GM19351 (cell line): Measurements from ENCODE around the gene FGF12.
"Not testable (repeated sequence)": the region's sequence is repeated elsewhere in the genome, so short reads cannot be mapped to it uniquely, and the experiment has no call there.

Experiments used
- ATAC-seq: cut with Tn5 transposase; IDR thresholded peaks from one replicate; pipeline ENCODE4 v1.9.1; 2021; ENCODE audit warnings: mild to moderate bottlenecking, moderate library complexity; ENCODE audit not compliant: unreplicated experiment

The FGF12 gene

DNA sequence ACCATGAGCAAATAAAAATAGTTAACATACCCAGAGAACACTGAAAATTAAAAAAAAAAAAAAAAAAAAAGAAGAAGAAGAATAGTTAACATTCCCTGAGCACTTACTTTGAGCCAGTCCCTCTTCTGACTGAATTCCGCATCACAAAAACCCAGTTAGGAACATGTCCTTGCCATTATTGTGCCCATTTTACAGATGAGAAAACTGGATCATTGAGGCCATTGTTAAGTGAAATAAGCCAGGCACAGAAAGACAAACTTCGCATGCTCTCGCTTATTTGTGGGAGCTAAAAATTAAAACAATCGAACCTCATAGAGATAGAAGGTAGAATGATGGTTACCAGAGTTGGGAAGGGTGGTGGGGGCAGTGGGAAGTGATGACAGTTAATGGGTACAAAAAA, 119.5 kb downstream of the FGF12 start:
- ATAC-seq: no peak

DNA sequence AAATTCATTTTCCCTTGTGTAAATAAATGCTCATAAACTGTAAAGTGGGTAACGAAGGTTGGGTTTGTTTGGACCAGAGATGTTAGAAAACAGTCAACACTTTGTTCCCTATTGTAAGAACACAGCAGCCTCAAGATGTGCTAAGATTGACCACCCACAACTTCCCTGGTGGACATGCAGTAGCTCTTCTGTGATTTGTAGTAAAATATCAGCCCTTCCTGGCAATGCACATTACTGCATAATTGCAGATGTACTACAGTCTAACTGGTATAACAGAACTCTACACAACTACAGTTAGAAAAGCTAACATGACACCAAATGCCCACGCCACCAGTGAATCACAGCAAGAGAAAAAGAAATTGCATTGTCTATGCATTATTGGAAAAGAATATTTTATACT, 129.4 kb downstream of the FGF12 start:
- no peak for ATAC-seq

DNA sequence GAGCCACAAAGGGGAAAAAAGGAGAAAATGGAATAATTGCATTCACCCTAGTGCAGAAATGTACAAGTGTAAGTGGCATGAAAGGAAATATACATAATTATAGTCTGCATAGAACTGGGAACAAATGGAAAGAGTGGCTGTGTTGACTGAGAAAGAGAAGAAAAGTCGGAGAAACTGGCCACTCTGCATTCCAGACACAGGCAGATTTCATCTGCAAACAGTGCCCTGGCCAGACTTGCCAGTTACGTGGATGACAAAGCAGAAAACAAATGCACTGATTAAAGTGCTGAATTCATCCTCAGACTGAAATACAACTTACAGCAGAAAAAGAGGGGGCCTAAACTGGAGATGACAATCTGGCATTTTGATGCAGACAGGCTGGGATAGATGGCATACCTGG, 129.8 kb downstream of the FGF12 start:
- ATAC-seq: no peak

DNA sequence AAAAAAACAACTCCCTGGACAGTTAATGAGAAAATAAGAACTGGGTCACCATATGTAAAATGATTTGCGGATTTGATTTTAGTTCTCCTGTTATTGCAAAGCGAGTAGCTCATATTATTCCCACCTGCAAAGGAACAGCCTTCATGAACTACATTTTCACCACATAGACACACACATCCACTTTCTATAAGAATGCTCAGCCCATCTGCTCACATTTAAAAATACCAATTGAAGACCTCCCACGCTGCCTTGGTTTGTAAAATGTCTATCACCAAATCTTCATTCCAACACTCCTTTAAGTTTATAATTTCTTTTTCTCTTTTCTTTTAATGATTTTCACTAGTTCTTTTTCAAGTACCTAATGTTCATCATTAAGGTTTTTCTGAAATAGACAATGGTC, 148.6 kb downstream of the FGF12 start:
- ATAC-seq: no peak

DNA sequence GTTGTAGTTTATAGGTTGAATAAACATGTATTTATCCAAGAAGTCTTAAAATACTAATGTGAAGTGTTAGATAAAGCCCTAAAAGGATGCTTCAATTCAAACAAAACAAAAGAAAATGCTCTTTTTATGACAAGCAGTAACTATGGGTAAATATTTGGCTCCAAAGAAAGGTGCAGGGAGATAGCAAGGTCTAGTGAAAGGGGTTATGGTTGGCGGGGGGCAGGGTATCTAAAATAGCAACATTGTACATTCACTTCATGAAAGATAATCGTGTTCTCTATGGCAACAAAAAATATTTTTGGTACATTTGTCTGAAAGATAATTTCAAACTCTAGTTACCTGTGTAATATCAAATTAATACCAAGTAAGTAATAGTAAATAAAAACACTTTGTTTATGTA, 149.5 kb downstream of the FGF12 start:
- ATAC-seq: no peak

DNA sequence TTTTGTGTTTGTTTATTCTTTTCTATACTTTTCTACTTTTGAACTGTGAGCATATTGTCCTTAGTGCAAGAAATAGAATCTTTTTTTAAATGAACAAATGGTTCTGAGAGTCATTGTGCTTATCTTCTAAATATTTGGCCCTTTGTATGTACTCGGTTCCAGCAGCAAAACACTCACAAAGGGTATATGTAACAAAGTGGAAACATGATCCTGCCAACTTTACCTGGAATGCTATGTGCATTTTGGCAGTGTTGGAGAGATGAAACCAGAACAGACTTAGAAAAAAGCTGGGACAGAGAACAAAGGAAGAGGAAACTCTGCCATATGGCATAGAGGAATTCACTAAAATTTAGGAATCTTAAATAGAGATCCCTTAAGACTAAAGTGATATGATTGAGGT, 150.1 kb downstream of the FGF12 start:
- ATAC-seq: no peak

DNA sequence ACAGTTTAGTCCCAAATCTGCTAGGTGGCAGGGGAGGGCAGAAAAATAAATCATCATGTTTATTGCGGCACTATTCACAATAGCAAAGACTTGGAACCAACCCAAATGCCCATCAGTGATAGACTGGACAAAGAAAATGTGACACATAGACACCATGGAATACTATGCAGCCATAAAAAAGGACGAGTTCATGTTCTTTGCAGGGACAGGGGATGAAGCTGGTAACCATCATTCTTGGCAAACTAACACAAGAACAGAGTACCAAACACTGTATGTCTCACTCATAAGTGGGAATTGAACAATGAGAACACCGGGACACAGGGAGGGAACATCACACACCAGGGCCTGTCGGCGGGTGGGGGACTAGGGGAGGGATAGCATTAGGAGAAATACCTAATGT, 150.6 kb downstream of the FGF12 start:
- not testable (repeated sequence) for ATAC-seq

DNA sequence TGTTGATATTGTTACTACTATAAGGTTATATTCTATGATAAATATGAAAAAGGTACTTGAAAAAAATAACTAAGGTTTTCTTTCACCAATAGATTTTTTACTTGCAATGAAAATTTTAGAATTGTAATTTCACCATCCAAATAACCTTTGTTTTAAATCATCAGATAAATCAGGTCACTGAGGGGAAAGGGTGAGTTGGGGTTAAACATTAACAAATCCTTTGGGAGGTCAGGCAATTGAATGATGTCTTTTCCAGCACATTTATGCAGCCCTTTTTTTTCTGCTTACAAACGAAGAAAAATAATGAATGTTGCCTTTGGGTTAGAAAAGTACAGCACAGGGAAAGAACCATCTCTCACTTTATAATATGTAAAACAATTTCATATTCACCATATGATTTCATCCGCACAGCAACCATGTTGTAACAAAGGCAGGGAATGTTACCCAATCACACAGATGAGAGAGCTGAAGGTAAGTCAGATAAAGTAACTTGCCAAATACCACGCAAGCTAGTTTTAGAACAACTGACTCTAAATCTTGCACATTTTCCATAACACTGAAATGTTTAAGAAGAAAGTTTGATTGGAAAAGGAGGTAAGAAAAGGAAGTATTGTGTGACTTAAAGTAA, 151.3 kb downstream of the FGF12 start:
- no peak for ATAC-seq

DNA sequence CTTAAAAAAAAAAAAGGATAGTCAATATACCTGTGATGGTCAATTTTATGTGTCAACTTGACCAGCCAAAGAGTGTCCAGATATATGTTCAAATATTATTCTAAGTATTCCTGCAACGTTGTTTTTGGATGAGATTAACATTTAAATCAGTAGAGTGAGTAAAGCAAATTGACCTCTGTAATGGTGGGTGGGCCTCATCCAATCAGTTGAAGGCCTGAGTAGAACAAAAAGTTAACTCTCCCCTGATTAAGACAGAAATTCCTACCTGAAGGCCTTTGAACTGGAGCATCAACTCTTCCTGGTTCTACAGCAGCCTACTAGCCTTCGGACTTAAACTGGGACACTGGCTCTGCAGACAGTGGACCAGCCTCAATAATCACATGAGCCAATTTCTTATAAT, 154.1 kb downstream of the FGF12 start:
- ATAC-seq: no peak

DNA sequence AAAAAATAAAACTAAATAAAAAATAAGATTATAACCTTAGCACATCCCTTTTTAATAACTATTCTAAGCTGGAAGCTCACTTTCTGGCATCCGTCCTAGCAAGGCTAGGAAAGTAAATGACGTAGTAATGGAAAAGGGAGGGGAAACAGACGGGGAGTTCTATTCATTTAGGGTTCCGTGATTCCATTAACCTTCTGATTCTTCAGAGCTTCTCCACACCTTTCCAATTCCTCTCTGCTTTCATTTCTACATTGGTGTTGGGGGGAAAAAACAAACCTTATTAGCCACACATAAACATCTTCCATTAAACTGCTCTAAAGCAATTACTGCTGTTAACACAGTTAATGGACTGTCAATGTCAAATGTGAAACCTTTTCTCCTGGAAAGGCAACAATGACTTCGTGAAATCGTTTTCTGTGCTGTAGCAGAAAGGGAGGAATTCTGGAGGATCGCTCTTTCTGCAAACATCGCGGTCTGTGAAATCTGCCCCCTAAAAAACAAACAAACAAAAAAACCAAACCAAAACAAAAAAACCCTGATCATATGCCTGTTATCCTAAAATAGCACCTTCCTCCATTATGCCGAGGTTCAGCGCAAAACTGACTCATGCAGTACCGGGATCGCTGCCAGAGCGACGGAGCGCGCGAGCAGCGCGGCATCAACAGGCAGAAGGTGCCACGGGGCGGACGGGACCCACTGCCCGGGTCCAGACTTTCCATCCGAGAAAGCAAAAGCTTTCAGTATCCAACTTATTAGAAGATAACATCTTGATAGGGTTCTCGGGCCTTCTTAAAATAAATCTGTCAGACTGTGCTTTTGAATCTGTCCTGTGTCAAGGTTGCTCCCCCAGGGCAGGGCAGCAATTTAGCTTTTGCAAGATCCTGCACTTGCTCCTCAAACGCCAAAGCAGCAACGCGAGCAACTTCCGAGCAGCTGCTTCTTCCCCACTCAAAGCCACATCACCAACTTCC, 156.2 kb downstream of the FGF12 start:
- ATAC-seq: no peak

DNA sequence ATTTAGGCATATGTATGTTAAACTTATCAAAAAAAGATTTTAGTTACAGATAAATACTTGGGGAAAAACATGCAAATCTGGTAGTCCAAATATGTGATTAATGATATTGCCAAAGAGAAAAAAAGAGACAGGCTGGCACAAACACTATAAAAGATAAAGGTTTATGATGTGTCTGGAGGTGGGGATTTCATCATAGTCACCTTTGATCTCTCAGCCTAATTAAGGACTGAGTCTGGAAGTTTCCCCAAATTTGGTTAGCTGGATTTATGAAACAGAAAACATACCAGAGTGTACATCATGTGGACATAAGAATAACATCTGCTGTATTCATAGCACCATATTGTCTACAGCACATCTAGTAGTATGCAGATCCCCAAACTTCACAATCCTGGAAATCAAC, 157.0 kb downstream of the FGF12 start:
- no peak for ATAC-seq

DNA sequence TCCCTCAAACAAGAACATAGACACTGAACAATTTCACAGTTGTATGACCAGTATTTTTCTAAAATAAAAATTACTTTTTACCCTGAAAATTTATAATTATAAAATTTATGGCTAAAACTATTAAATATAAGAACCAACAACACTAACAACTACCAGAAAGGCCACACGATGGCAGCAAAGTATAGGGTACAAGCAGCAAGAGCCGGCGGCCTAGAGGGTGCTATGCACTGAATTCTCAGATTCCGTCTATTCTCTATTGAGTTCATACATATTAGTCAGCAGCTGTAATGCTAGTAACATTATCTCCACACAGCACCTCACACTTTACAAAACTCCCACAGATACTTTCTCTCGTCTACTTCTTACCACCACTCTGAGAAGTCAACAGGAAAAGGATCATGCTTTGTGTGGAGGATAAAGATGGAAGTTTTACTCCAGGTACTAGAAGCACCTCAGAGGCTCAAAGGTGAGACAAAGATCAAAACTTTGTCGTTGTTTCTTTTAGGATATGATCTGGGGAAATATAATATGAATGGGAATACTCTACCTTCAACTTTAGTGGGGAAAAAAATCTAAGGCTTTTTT, 160.5 kb downstream of the FGF12 start:
- ATAC-seq: peak; percentile 87

DNA sequence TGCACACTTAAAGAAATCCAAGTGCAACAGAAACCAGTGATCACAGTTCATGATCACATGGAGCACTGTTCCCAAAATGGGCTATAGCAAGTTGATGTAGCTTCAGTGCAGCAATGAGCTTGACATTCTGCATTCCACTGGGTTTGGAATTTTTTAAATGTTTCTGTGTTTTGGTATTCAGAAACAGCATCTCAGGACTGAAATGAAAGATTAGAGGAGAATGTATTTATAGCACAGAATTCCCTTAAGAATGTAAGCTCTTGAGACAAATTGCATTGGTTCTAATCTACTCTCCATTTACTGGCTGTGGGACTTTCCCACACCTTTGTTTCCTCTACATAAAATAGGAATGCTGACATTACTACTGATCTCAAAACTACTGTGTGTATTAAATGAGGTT, 162.7 kb downstream of the FGF12 start:
- no peak for ATAC-seq

DNA sequence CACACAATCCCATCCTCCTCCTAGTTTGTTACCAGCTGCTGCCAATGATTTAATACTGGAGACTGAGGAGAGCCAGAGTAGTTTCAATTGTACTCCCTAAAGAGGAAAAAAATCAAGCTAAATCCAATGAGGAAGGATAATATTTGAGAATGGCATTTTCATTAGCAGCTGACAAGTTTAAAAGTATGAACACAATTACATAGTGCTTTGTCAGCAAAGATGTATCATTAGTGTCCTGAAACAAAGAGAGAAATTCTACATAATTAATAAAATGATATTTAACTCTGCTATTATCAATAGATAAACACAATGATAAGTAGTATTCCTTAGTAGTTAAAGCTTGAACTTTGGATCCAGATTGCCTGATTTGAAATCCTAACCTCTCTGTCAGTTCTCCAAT, 163.9 kb downstream of the FGF12 start:
- ATAC-seq: no peak

DNA sequence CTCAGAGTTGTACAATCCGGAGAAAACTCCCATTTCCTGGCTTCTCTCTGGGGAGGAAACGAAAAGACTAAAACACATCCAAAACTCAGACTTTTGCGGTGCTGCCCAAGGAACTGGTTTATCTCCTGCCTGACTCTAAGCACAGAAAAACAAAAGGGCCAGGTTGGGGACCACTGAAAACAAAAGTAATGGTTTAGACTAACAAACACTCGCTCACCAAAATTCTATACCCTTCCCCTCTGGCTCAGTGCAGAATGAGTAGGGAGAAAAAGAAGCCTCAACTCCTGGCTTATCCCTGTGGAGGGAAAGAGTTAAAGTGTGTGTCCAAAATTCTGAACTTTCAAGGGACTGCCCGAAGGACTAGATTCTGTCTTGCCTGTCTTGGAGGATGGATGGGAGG, 173.6 kb downstream of the FGF12 start:
- no peak for ATAC-seq

DNA sequence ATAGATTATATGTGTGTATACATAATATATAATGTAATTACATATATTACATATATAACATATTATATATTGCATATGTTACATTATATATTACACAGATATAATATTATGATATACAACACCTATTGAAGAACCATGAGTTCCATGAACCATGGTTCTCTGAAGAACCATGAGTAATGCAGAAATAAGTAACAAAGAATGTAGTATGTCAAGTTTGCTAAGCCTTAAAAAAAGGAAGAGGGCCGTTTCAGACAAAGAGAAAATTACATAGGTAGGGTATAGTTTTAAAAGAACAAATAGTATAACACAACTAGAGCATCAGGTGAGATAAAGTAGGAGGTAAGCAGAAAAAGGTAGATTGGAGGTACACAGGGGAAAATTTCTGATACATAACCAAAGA, 177.0 kb downstream of the FGF12 start:
- ATAC-seq: no peak

DNA sequence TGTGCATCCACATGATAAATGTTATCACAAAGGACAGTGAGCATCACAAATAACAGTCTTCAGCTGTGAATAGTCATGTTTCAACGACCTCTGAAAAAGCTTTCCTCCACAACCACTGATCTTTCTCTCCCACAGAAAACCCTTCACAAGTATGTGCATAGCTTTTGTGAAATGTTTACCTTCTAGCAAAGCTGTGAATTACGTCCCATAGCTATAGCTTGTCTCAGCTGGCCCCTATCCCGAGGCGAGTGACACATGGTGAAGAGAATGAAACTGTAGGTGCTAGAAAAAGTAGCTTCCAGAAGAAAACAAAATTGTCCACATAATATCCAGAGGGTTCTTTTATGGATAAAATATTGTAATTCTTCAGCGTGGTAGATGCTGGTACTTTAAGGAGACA, 182.0 kb downstream of the FGF12 start:
- no peak for ATAC-seq

DNA sequence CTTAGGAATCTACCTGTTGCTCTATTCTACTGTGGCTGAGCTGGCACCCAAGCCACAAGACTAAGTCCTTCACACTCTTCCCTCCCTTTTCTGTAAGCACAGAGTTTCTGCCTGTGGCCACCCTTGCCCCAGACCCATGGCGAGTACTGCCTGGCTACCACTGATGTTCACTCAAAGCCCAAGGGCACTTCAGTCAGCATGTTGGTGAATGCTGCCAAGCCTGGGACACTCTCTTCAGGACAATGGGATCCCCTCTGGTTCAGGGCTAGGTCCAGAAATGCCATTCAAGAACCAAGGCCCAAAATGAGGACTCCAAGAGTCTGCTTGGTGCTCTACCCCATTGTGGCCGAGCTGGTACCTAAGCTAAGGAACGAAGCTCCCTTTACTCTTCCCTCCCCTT, 184.2 kb downstream of the FGF12 start:
- ATAC-seq: no peak

DNA sequence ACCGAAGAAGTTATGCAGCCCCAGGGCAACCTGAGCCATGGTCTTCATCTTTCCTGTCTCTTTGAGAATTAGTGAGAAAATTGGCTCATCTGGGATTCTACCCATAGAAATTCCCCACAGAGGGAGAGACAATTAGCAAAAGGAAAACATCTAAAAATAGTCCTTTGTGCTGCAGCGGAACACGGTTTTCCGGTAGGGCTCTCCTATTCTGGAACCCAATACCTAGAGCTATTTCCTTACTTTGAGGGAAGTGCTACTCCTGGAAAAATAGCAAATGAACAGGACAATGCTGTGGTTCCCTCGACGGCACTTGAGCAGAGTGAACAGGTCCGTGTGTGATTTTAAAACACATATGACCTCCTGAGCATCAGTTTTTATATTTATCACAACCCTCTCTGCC, 210.5 kb downstream of the FGF12 start:
- no peak for ATAC-seq

DNA sequence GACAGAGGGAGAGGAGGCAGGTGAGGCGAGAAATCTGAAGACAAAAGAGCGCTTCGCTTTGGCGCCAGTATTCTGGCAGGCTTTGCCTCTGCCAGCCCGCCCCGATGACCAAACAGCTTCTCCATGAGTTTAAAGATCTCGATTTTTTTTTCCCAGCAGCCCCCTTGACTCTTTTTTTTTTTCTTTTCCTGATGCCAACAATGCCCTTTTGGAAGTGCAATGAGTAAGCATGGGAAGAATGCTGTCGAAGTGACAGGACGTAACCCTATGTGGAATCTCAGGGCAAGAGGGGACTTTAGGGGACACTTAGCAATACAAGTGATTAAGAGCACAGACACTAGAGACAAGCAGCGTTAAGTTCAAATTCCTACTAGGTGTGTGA, 211.7 kb downstream of the FGF12 start:
- ATAC-seq: no peak

DNA sequence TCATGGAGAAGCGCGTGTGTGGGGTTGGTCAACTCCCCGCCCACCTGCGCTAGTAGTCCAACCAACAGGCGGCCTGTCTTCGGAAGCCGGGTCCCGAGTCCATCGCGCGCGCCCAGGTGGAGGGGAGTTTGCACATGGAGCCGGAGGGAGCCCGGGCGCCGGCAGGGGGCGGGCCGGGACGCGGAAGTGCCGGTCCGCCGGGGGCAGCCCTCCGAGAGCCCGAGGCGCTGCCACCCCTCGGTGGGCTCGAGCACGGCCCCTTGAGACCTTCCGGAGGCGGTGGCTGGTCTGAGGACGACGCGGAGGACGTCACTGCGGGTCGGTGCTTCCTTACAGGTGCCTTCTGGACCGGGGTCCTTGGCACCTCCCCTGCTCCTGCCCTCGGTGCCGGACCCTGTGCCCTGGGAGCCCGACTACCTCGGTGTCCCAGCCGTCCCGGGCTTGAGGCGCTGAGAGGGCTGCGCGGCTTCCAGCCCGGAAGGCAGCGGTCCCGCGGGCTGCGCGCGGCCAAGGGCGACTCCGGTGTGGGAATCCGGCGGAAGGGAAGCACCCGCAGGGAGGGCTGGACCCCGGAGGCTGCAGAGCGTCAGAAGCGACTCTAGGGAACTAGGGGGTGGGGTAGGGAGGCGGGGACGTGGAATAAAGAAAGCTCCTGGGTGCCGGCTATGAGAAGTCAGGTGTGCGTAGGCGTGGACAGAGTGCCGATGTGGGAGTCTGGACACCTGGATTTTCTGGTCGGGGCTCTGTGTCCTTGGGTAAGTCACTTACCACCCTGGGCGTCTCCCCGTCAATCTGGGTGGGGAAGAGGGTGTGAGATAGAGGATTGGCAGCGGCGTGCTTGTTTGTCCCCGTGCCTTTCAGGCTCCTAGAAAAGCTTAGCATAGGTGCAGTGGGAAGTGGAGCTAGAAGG, 212.3 kb downstream of the FGF12 start:
- no peak for ATAC-seq
